HG03442 (cell line): ENCODE measurements around the gene ELOA.

Source experiments
- ATAC-seq: cut with Tn5 transposase; IDR thresholded peaks from one replicate; pipeline ENCODE4 v1.9.1; 2021; ENCODE audit warnings: mild to moderate bottlenecking, moderate library complexity; ENCODE audit not compliant: unreplicated experiment

Gene ELOA, protein sequence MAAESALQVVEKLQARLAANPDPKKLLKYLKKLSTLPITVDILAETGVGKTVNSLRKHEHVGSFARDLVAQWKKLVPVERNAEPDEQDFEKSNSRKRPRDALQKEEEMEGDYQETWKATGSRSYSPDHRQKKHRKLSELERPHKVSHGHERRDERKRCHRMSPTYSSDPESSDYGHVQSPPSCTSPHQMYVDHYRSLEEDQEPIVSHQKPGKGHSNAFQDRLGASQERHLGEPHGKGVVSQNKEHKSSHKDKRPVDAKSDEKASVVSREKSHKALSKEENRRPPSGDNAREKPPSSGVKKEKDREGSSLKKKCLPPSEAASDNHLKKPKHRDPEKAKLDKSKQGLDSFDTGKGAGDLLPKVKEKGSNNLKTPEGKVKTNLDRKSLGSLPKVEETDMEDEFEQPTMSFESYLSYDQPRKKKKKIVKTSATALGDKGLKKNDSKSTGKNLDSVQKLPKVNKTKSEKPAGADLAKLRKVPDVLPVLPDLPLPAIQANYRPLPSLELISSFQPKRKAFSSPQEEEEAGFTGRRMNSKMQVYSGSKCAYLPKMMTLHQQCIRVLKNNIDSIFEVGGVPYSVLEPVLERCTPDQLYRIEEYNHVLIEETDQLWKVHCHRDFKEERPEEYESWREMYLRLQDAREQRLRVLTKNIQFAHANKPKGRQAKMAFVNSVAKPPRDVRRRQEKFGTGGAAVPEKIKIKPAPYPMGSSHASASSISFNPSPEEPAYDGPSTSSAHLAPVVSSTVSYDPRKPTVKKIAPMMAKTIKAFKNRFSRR

DNA sequence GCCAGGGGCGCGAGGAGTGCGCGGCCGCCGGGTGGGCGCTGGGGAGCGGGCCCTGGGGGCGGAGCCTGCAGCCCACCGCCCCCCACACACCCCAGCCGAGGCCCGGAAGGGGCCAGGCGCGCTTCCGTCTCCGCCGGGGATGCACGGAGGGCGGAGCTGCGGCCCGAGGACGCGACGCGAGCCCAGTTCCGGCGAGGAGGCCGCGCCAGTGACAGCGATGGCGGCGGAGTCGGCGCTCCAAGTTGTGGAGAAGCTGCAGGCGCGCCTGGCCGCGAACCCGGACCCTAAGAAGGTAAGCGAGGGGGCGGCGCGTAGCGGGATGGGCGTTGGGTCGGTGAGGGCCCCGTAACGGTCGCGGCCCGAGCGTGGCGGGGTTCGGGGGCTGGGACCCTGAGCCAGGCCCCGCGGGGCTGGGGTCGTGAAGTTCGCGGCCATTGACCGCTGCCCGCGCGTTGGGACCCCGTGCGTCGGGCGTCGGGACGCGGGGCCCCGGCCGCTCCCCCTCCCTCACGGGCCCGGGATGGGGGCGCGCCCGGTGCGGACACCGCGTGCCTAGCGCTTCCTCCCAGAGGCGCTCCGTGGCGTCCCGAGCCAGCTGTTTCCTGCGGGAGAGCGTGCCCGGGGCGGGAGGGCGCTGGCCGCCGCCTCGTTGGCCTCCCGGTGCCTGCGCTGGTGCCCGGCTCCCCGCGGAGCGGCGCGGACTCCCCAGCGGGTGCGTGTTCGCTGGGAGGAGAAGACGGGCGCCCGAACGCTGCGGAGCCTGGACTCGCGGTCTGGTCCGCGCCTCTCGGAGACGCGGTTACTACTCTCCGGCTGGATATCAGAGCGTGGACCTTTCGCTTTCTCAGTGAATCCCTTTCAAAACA, at the start of gene ELOA:
ELOA (plus strand) TSS at position 185 of the 866 bp plus-strand sequence; CDS start at position 218, 33 bp downstream.
- ATAC-seq: peak; percentile 72

DNA sequence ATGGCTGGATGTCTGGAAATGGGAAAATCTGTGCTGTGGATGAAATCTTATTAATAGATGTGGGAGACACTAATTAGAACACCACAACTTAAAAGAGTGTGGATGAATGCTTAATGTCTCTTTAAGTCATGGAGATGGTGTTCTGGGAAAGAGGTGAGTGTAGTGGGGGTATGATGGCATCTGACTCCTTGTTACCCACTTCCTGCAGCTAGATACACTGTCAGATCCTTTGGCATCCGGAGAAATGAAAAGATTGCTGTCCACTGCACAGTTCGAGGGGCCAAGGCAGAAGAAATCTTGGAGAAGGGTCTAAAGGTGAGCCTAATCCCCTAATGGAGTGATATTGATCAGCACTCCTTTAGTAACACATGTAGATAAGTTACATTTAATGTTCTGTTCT, 49.7 kb upstream of the ELOA start:
- ATAC-seq: no peak

DNA sequence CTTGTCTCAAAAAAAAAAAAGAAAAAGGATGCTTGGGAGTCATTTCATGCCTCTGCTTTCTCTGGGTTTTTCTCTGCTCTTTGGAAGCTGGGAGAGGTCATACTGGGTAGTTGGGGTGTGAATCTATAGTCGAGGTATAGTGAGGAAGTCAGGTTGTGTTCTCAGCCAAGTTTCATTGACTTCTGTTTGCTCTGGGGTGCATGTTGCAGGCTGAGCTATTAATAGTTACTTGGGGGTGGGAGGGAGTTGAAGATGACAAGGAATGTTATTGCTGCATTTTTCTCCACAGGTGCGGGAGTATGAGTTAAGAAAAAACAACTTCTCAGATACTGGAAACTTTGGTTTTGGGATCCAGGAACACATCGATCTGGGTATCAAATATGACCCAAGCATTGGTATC, 48.9 kb upstream of the ELOA start:
- ATAC-seq: no peak

DNA sequence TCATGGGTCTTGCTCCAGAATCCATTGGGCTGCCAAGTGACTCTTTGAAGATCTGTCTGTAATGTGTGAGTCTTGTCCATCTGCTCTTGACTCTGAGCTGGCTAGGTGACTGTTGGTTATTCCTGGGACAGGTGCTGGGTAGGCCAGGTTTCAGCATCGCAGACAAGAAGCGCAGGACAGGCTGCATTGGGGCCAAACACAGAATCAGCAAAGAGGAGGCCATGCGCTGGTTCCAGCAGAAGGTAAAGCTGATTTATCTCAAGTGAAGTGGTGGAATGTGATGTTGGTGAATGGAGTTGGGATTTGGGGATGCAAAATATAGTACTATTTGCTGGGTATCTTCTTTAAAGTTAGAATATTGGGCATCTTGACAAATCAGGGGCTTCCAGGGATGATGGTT, 47.6 kb upstream of the ELOA start:
- no peak for ATAC-seq

DNA sequence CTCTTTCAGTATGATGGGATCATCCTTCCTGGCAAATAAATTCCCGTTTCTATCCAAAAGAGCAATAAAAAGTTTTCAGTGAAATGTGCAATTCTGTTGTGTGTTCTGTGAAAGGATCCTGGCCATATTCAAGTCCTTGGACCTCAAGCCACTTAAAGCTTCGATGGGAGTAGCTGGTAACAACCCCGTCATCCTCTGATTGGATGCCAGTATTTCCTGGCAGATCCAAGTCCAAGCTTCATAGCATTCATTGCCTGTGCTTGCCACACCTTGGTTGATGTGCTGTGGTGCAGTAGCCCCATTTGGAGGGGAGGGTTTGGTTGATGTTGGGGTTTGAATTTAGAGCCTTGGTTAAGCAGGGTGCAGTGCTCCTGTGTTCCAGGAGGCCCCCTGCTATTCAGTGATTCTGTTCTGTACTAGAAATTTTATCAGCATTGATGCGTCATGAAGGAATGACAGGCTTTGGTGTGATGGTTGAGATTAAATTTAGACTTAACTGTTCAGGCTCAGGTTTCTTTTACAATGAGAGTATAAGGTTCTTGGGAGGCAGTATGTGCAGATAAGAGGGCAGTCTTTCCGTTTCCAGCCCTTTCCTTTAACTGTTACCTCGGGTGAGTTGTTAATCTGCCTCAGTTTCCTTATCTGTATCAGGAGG, 46.8 kb upstream of the ELOA start:
- no peak for ATAC-seq

DNA sequence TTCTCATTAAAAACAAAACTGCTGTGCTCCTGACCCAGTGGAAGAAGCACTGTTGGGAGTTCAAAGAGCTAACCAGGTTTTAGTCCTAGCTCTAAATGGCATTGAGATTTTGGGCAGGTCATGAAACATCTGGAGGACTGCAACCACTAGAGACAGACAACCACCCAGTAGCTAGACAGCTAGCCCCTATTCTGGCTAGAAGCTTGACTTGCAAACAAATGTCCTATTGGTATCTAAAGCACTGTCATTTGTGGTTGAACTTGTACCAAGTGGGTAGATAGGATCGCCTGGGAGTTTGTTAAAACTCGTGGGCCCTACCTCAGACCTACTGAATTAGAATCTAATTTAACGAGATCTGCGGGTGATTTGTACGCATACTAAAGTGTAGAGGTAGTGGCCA, 44.8 kb upstream of the ELOA start:
- no peak for ATAC-seq

DNA sequence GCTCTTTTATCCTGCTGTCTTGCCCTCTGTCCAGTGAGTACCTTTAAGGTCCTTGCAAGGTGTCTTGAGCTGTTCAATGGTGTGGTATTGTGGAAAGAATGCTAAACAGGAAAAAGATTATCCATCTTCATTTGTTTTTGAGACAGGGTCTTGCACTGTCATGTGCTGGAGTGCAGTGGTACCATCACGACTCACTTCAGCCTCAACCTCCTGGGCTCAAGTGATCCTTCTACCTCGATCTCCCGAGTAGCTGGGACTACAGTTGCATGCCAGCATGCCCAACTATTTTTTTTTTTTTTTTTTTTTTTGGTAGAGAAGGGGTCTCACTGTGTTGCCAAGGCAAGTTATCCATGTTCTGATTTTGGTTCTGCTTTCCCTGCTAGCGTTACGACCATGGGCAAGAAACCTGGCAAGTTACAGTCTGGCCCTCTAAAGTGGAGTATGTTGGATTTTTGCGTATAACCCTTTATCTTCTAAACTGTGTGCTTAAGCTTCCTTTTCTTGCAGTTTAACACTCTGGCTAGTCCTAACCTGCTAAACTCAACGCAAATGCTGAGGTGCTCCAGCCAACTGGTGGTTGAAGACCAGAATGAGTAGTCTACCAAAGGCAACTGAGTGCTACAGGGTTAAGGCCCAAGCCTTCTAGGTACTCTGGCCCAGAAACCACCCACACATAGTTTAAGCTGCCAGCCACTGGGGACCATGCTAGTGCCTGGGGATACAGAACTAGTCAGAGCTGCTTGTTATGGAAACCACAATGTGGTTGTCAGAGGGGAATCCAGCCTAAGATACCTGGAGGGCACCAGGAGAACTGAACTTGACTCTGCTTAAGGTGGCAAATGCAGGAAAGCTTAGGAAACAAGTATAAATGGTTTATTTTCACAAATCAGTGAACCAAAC, 43.7 kb upstream of the ELOA start:
- no peak for ATAC-seq

DNA sequence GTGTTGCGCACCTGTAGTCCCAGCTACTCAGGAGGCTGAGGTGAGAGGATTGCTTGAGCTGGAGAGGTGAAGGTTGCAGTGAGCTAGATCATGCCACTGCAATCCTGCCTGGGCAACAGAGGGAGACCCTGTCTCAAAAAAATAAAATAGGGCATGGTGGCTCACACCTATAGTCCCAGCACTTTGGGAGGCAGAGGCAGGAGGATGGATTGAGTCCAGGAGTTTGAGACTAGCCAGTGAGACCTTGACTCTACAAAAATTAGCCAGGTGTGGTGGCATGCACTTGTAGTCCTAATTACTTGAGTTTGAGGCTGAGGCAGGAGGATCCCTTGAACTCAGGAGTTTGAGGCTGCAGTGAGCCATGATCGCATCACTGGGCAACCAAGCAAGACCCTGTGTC, 42.0 kb upstream of the ELOA start:
- no peak for ATAC-seq

DNA sequence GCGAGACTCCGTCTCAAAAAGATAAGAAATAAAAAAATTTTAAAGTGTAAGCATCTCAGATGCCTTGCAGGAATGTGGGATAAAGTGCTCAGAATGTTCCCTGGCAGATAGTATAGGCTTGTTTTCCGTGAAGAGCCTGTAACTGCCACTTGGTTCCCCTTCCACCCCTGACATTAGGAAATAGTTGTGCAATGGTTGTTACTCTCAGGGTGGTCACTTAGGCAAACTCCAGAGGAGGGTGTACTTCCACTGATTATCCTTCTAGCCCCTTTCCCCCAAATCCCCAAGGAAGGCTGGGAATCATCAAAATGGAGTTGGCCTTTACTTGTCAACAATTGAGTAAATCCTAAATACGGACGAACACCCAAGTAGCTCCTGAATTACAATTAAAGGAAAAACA, 41.3 kb upstream of the ELOA start:
- no peak for ATAC-seq

DNA sequence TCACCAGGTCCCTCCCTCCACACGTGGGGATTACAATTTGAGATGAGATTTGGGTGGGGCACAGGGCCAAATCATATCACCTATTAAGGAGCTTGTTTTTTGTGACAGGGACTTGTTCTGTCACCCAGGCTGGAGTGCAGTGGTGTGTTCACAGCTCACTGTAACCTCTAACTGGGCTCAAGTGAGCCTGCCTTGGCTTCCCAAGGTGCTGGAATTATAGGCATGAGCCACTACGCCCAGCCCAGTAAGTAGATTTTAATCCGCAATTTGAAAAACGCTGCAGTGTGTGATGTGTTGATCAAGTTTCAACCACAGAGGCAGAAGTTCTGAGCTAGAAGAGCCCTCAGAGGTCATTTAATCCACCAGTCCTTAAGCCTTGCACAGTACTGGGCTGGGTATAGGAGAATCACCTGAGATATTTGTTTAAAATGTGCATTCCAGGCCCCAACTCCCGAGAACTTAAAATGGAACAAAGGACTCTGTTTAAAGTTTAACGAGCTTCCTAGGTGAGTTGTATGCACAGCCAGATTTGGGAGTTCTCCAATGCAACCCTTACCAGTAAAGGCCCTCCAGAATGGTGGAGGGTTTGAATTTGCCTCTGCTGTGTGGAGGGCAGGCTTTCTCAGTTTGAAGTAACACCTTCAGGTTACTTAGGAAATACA, 38.3 kb upstream of the ELOA start:
- ATAC-seq: no peak

DNA sequence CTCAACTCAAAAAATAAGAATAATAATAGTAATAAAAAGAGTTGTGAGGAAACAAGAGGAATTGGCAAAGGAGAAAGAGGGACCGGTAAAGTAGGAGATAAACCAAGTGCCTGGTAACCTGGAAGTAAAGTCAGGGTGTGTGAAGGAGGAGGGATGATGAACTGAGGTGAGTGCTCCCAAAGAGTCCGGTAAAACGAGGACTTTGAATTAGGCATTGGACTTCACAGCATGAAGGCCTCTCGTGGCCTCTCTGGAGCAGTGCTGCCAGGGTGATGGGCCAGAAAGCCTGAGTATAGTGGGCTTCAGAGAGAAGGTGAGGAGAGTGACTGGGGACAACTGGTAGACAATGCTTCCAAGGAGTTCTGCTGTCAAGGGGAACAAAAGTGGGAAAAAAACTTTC, 34.0 kb upstream of the ELOA start:
- no peak for ATAC-seq

DNA sequence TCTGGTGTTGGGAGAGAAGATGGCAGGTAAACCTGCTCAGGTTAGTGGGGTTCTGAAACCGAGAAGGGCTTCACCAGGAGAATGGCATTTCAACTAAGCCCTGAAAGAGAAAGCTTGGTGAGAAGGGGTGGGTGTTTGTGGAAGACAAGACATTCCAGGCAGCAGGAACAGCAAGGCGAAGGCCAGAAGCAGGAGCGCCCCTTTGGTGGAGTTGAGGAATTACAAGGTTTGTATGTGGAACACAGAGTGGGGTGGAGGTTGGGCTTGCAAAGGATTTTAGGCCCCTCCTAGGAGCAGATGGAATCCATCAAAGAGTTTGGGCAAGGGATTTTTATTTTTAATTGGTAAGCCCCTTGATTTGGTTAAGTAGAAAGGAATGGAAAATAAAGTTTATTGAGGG, 24.8 kb upstream of the ELOA start:
- ATAC-seq: no peak

DNA sequence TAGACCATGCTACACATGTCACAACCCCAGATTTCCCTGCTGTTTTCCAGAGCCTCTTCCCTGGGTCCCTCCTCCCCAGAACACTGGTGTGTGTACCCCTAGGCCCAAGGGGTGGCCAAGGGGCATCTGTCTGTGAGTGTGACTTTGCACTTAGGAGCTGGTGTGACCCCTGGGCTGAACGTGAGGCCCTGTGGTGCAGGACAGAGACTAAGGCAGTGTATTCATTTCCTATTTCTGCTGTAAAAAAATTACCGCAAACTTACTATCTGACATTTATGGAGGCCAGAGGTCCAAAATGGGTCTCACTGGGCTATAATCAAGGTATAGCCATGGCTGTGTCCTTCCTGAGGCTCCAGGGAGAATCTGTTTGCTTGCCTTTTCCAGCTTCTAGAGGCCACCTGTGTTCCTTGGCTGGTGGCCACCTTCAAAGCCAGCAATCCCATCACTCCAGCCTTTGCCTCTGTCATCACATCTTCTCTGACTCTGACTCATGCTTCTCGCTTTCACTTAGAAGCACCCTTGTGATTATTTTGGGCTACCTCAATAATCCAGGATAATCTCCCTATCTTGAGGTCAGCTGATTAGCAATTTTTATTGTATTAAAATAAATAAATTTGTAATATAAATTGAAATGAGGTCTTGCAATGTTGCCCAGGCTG, 24.0 kb upstream of the ELOA start:
- ATAC-seq: no peak

DNA sequence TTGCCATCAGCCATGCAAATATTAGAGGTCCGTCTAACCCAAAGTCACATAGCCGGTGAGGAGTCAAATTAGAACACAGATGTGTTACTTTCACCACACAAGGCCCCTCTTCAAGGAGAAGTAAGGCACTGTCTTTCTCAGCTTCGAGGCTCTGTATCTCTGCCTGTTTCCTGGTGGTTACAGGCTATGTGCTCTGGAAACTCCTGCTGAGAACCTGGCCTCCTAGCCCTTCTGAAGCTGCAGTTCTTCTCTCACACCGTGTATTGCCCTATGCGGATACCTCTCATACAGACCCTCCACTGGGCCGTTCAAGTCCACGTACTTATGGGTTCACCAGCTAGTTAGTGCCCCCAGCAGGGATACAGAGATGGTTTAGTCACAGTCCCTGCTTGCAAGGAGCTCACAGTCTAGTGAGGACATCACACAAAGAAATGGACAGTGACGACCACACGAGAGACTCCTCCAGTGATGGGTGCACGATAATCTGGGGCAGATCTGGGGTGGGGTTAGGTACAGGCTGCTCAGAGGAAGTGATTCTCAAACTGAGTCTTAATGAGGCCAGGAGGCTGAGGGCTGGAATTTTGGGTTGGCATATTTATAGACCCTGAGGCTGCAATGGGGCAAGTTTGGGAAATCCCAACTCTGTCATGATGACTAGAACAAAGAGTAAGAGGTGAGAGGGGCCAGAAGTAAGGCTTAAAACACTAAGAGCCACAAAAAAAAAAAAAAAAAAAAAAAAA, 22.8 kb upstream of the ELOA start:
- peak; percentile 65 for ATAC-seq

DNA sequence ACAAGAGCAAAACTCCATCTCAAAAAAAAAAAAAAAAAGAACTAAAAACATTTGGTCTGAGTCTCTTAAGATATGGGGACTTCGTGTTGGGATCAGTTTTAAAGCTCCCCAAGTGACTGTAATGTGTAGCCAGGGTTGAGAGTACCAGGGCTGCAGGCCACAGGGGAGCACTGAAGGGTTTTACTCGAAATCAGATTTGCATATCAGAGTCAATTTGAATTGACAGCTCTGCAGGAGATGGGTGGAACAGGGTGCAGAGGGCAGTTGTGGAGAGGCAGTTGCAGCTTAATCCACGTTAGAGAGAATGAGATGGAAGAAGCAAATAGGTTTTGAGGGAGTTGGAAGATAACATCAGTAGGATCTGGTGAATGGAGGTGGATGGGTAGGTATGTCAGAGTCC, 20.6 kb upstream of the ELOA start:
- no peak for ATAC-seq

DNA sequence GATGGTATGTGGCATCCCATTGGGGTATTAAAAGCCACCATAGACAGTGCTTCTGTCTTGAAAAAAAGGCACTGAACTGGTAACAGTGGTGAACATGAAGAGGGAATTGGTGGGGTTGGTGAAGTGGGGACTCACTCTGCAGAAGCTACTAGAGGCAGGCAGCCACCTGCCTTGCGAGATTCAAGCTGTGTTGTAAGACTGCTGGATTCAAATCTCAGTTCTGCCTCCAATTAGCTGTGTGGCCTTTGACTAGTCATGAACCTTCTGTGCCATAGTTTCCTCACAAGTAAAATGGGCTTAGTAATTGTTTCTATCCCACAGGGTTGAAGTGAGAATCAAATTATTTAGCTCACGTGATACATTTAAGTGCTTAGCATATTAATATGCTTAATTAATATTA, 16.6 kb upstream of the ELOA start:
- no peak for ATAC-seq

DNA sequence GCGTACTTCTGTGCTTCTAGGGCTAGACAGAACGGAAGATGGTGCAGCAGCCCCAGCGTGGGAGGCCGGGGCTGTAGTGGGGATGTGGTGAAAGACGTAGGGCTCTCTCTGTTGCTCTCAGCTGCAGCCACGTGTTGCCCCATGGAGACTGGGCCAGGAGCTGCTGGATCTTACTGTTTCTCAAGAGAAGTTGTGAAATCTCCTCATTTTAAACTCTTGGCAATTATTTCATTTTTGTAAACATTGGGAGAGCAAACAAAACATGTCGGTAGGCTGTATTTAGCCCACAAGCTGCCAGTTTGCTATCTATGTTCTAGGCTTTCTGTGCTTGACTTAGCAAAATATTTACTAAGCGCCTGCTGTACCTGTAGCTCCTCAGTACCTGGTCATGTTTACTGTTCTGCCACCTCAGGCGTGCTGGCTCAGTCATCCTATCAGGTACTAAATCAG, 15.9 kb upstream of the ELOA start:
- peak; percentile 48 for ATAC-seq
